Suprapubic skin (tissue), 4 donors: Measurements from ENCODE around the gene TAPBP.
"Not testable (repeated sequence)": the region's sequence is repeated elsewhere in the genome, so short reads cannot be mapped to it uniquely, and the experiment has no call there.

ENCODE experiments used
- CTCF ChIP-seq, 2 donors: fragments of 200-600 bp in 1 of 2; fragments of 450-650 bp in 1 of 2; sonication (generic) in 1 of 2; IDR thresholded peaks; one replicate each; pipeline ENCODE4 v1.5.1; 2016 to 2019; ENCODE audit warnings: antibody characterized with exemption in 2 of 2, mild to moderate bottlenecking in 1 of 2, moderate library complexity in 1 of 2
- EP300 ChIP-seq: sonication (generic); formaldehyde crosslinking; IDR thresholded peaks from one replicate; pipeline ENCODE4 v1.6.1; 2017; ENCODE audit warnings: antibody characterized with exemption
- POLR2AphosphoS5 ChIP-seq, 3 donors: sonication (generic); formaldehyde crosslinking; IDR thresholded peaks; one replicate each; pipeline ENCODE4 v1.6.1; 2017; ENCODE audit warnings: antibody characterized with exemption in 3 of 3

GRCh38 chr6:33357160-33357871 lies 43.4 kb upstream of the TAPBP start:
- not testable (repeated sequence) for TF ChIP-seq POLR2AphosphoS5 (IDR thresholded peaks at IDR 0.05); CTCF (IDR thresholded peaks at IDR 0.05); EP300
